Peyer's patch (tissue), 4 donors: ENCODE data around the gene GPR160. TPM values are rescaled to one million over a fixed set of nuclear protein-coding genes. Genes with fewer than 3 reads are reported as not detected.

Experiments used
- DNase-seq, 3 donors: peaks; one replicate each; pipeline ENCODE4 v3.0.0-alpha.2; 2017 to 2019
- H3K27ac ChIP-seq, 4 donors: fragments of 200-600 bp; sonication (generic); one replicate each; pipeline ENCODE4 v1.5.1; 2016 to 2019
- H3K27me3 ChIP-seq, 2 donors: fragments of 200-600 bp; sonication (generic); one replicate each; pipeline ENCODE4 v1.5.1; 2019
- H3K36me3 ChIP-seq, 3 donors: fragments of 200-600 bp; sonication (generic); one replicate each; pipeline ENCODE4 v1.5.1; 2016 to 2019
- H3K4me1 ChIP-seq, 4 donors: fragments of 200-600 bp; sonication (generic); one replicate each; pipeline ENCODE4 v1.5.1; 2016 to 2019
- H3K4me3 ChIP-seq, 4 donors: fragments of 200-600 bp; sonication (generic); 1 replicate in 3 of 4; 2 replicates in 1 of 4; pipeline ENCODE4 v1.5.1; 2016 to 2019; ENCODE audit warnings: mild to moderate bottlenecking in 1 of 4
- H3K9me3 ChIP-seq, 4 donors: fragments of 200-600 bp; sonication (generic); one replicate each; pipeline ENCODE4 v1.5.1; 2016 to 2019; ENCODE audit warnings: mild to moderate bottlenecking in 1 of 4
- POLR2A ChIP-seq, 2 donors: fragments of 450-650 bp; IDR thresholded peaks; one replicate each; pipeline ENCODE4 v1.5.1; 2017; ENCODE audit warnings: antibody characterized with exemption in 2 of 2, mild to moderate bottlenecking in 2 of 2, moderate library complexity in 2 of 2
- small RNA-seq, 2 donors: library from RNA; depleted of rRNA; stranded (forward); fragments of <200 nt; gene quantifications; one replicate each; pipeline ENCODE3, GENCODE V24; 2016
- total RNA-seq, 4 donors: library from RNA; depleted of rRNA; stranded (reverse); fragments of >200 nt; gene quantifications; one replicate each; pipeline ENCODE4 v1.1.0, GENCODE V29; 2016
- TF ChIP-seq, protein P1 (sequence below), 6 experiments: fragments of 450-650 bp in 4 of 6; fragments of 200-600 bp in 2 of 6; sonication (generic) in 1 of 6; IDR thresholded peaks; one replicate each; pipeline ENCODE4 v1.5.1; 2017 to 2019; ENCODE audit warnings: antibody characterized with exemption in 6 of 6, mild to moderate bottlenecking in 3 of 6, moderate library complexity in 1 of 6

GPR160 gene
- total RNA-seq, 4 donors from 2014 or later: 144 to 231 (median 203) TPM

- no peak for DNase-seq
- Histone ChIP-seq H3K36me3 (peaks cover 0 to 85% (median 0%) of the 10 kb centered on the region in 3 donors), H3K4me1 (no peaks in the 10 kb centered on the region), H3K27me3 (no peaks in the 10 kb centered on the region), H3K27ac (no peak overlapping the region), H3K9me3 (no peaks in the 10 kb centered on the region), H3K4me3 (no peak overlapping the region)
- no peak for TF ChIP-seq POLR2A (IDR thresholded peaks at IDR 0.05)
- TF ChIP-seq, protein P1, sequence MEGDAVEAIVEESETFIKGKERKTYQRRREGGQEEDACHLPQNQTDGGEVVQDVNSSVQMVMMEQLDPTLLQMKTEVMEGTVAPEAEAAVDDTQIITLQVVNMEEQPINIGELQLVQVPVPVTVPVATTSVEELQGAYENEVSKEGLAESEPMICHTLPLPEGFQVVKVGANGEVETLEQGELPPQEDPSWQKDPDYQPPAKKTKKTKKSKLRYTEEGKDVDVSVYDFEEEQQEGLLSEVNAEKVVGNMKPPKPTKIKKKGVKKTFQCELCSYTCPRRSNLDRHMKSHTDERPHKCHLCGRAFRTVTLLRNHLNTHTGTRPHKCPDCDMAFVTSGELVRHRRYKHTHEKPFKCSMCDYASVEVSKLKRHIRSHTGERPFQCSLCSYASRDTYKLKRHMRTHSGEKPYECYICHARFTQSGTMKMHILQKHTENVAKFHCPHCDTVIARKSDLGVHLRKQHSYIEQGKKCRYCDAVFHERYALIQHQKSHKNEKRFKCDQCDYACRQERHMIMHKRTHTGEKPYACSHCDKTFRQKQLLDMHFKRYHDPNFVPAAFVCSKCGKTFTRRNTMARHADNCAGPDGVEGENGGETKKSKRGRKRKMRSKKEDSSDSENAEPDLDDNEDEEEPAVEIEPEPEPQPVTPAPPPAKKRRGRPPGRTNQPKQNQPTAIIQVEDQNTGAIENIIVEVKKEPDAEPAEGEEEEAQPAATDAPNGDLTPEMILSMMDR (IDR thresholded peaks at IDR 0.05): peak in 3 of 6 experiments; percentile 26 to 29 (median 27)
Measured at GRCh38 chr3:170117134-170117533, 79.3 kb downstream of the GPR160 start.

GRCh38 chr3:170128259-170128976 lies 90.6 kb downstream of the GPR160 start:
- H3K9me3 ChIP-seq: no peaks in the 10 kb centered on the region
- no peak overlapping the region for H3K4me3 ChIP-seq
- TF ChIP-seq, protein P1 (IDR thresholded peaks at IDR 0.05): no peak
- TF ChIP-seq POLR2A (IDR thresholded peaks at IDR 0.05): no peak
- peak overlapping the region in 1 of 4 donors; percentile 32 for H3K27ac ChIP-seq
- no peaks in the 10 kb centered on the region for H3K27me3 ChIP-seq
- peaks cover 0 to 9% (median 6%) of the 10 kb centered on the region in 4 donors for H3K4me1 ChIP-seq
- peaks cover 0 to 47% (median 0%) of the 10 kb centered on the region in 3 donors for H3K36me3 ChIP-seq
- DNase-seq: peak in 2 of 3 donors; percentile 71 to 77

- Histone ChIP-seq H3K9me3 (no peaks in the 10 kb centered on the region), H3K27me3 (no peaks in the 10 kb centered on the region), H3K27ac (peak overlapping the region in 1 of 4 donors; percentile 32), H3K4me3 (no peak overlapping the region), H3K36me3 (peaks cover 0 to 48% (median 0%) of the 10 kb centered on the region in 3 donors), H3K4me1 (peaks cover 0 to 9% (median 6%) of the 10 kb centered on the region in 4 donors)
- TF ChIP-seq, protein P1 (IDR thresholded peaks at IDR 0.05): no peak
- TF ChIP-seq POLR2A (IDR thresholded peaks at IDR 0.05): no peak
- DNase-seq: no peak
Measured at GRCh38 chr3:170128977-170129431, 91.2 kb downstream of the GPR160 start.

- no peaks in the 10 kb centered on the region for H3K27me3 ChIP-seq
- TF ChIP-seq POLR2A (IDR thresholded peaks at IDR 0.05): no peak
- TF ChIP-seq, protein P1 (IDR thresholded peaks at IDR 0.05): no peak
- H3K4me3 ChIP-seq: no peak overlapping the region
- H3K9me3 ChIP-seq: no peaks in the 10 kb centered on the region
- no peak for DNase-seq
- no peak overlapping the region for H3K27ac ChIP-seq
- peaks cover 0 to 9% (median 6%) of the 10 kb centered on the region in 4 donors for H3K4me1 ChIP-seq
- peaks cover 0 to 61% (median 0%) of the 10 kb centered on the region in 3 donors for H3K36me3 ChIP-seq
Measured at GRCh38 chr3:170130532-170130931, 92.7 kb downstream of the GPR160 start.

- Histone ChIP-seq H3K27me3 (no peaks in the 10 kb centered on the region), H3K9me3 (no peaks in the 10 kb centered on the region), H3K4me1 (peaks cover 0 to 9% (median 6%) of the 10 kb centered on the region in 4 donors), H3K36me3 (peaks cover 0 to 60% (median 0%) of the 10 kb centered on the region in 3 donors), H3K4me3 (no peak overlapping the region), H3K27ac (no peak overlapping the region)
- TF ChIP-seq POLR2A (IDR thresholded peaks at IDR 0.05): no peak
- DNase-seq: no peak
Measured at GRCh38 chr3:170132335-170132734, 94.5 kb downstream of the GPR160 start.

Small RNA genes lying within 50 kb of the gene (small RNA-seq; reads per million reads assigned to genes)
- gene RNU4-38P: 0 reads per million in 2 donors

Other genes starting within 250 kb of the GPR160 start
- not detected for gene LRRIQ4, start 225.1 kb upstream of the GPR160 start, total RNA-seq
- under 1 TPM in 2 of 4 donors, not detected in 2; 0.28 to 0.35 TPM for gene LRRC34, start 225.1 kb upstream of the GPR160 start, total RNA-seq
- 10 to 100 TPM; 12.4 to 57.6 (median 28.4) TPM for gene LRRC31, start 168.1 kb upstream of the GPR160 start, total RNA-seq
- not detected for gene SAMD7, start 126.4 kb upstream of the GPR160 start, total RNA-seq
- gene SEC62, start 71.2 kb upstream of the GPR160 start, total RNA-seq: 10 to 100 TPM; 33.2 to 96.6 (median 36.8) TPM
- 100 to 1,000 TPM in 1 of 4 donors, 10 to 100 TPM in 3; 52.4 to 234 (median 83.2) TPM for gene PHC3, start 143.7 kb downstream of the GPR160 start, total RNA-seq
- 10 to 100 TPM; 22.1 to 50.3 (median 43.5) TPM for gene PRKCI, start 184.4 kb downstream of the GPR160 start, total RNA-seq